ENCODE data around the gene LRRC25.

The LRRC25 gene

GRCh38 chr19:18427080-18427742 lies 29.8 kb upstream of the LRRC25 start:
- no peak for TF ChIP-seq CTCF (IDR thresholded peaks at IDR 0.05; ENCODE audit: low read depth, low read length, missing control alignments)
- no peak for DNase-seq (ENCODE audit: low read depth)
- H3K4me3 ChIP-seq (ENCODE audit: low read depth, low read length), result no peak overlapping the region

- DNase-seq (ENCODE audit: low read depth), result no peak
- H3K4me3 ChIP-seq (ENCODE audit: low read depth, low read length), result no peak overlapping the region
Measured at GRCh38 chr19:18426416-18426767, 29.0 kb upstream of the LRRC25 start.

GRCh38 chr19:18425515-18426415 lies 28.3 kb upstream of the LRRC25 start:
- DNase-seq (ENCODE audit: low read depth), result no peak
- no peak overlapping the region for H3K4me3 ChIP-seq (ENCODE audit: low read depth, low read length)
- no peak for TF ChIP-seq CTCF (IDR thresholded peaks at IDR 0.05; ENCODE audit: low read depth, low read length, missing control alignments)

More at GRCh38 chr19:18426416-18426767, 29.0 kb upstream of the LRRC25 start:
- TF ChIP-seq CTCF (IDR thresholded peaks at IDR 0.05; ENCODE audit: low read depth, low read length, missing control alignments), result no peak

- no peak overlapping the region for H3K4me3 ChIP-seq (ENCODE audit: low read depth, low read length)
- TF ChIP-seq CTCF (IDR thresholded peaks at IDR 0.05; ENCODE audit: low read depth, low read length, missing control alignments), result no peak
- DNase-seq (ENCODE audit: low read depth), result no peak
Measured at GRCh38 chr19:18424890-18425514, 27.6 kb upstream of the LRRC25 start.

GRCh38 chr19:18424122-18424889 lies 26.9 kb upstream of the LRRC25 start:
- no peak for TF ChIP-seq CTCF (IDR thresholded peaks at IDR 0.05; ENCODE audit: low read depth, low read length, missing control alignments)
- no peak overlapping the region for H3K4me3 ChIP-seq (ENCODE audit: low read depth, low read length)
- no peak for DNase-seq (ENCODE audit: low read depth)

- DNase-seq (ENCODE audit: low read depth), result no peak
- no peak for TF ChIP-seq CTCF (IDR thresholded peaks at IDR 0.05; ENCODE audit: low read depth, low read length, missing control alignments)
- H3K4me3 ChIP-seq (ENCODE audit: low read depth, low read length), result no peak overlapping the region
Measured at GRCh38 chr19:18423258-18424020, 26.0 kb upstream of the LRRC25 start.
